ENCODE results near the gene ADGRD2.

Gene ADGRD2

GRCh38 chr9:124437086-124437485 is 13.2 kb upstream of the ADGRD2 start:
- no peak for DNase-seq

- no peak for DNase-seq
These were observed 12.2 kb upstream of the ADGRD2 start for GRCh38 chr9:124438091-124438490.

- no peak for DNase-seq
These were observed 11.2 kb upstream of the ADGRD2 start for GRCh38 chr9:124439086-124439485.

GRCh38 chr9:124439686-124440243 is 10.5 kb upstream of the ADGRD2 start:
- no peak for DNase-seq

- DNase-seq, result no peak
These were observed 9.5 kb upstream of the ADGRD2 start for GRCh38 chr9:124440786-124441185.

GRCh38 chr9:124441291-124441690 is 9.0 kb upstream of the ADGRD2 start:
- DNase-seq, result no peak

- DNase-seq, result no peak
These were observed 7.9 kb upstream of the ADGRD2 start for GRCh38 chr9:124442379-124442778.

- no peak for DNase-seq
These were observed 7.4 kb upstream of the ADGRD2 start for GRCh38 chr9:124442826-124443225.

- DNase-seq, result no peak
These were observed 6.6 kb upstream of the ADGRD2 start for GRCh38 chr9:124443625-124444024.

- DNase-seq, result no peak
These were observed 6.1 kb upstream of the ADGRD2 start for GRCh38 chr9:124444166-124444565.

- DNase-seq, result no peak
These were observed 3.0 kb upstream of the ADGRD2 start for GRCh38 chr9:124447297-124447661.

GRCh38 chr9:124448019-124448418 is 2.2 kb upstream of the ADGRD2 start:
- DNase-seq, result no peak

GRCh38 chr9:124449381-124450151 is 685 bp upstream of the ADGRD2 start:
- no peak for DNase-seq

GRCh38 chr9:124450931-124451661 is 845 bp downstream of the ADGRD2 start:
- DNase-seq, result no peak

GRCh38 chr9:124452326-124452725 is 2.1 kb downstream of the ADGRD2 start:
- DNase-seq, result no peak

- no peak for DNase-seq
These were observed 2.8 kb downstream of the ADGRD2 start for GRCh38 chr9:124452841-124453585.

- DNase-seq, result no peak
These were observed 3.4 kb downstream of the ADGRD2 start for GRCh38 chr9:124453586-124454191.

- DNase-seq, result no peak
These were observed 4.0 kb downstream of the ADGRD2 start for GRCh38 chr9:124454296-124454695.

GRCh38 chr9:124454791-124455443 is 4.7 kb downstream of the ADGRD2 start:
- DNase-seq, result no peak

- no peak for DNase-seq
These were observed 5.6 kb downstream of the ADGRD2 start for GRCh38 chr9:124455820-124456219.

- no peak for DNase-seq
These were observed 6.3 kb downstream of the ADGRD2 start for GRCh38 chr9:124456341-124457078.

Data from NCI-H748 treated with DMSO at 0.1 percent for 48 hours (cell line).